WI38 (cell line): ENCODE measurements around the gene NFIC.

Experiments
- H3K4me3 ChIP-seq: 2 replicates; pipeline ENCODE4 v1.5.1; 2011; ENCODE audit warnings: low read depth, mild to moderate bottlenecking, control low read depth, low read length
- CTCF ChIP-seq: IDR thresholded peaks from 2 replicates; pipeline ENCODE4 v1.5.1; 2012; ENCODE audit warnings: low read depth, mild to moderate bottlenecking, control low read depth, low read length

NFIC gene

DNA sequence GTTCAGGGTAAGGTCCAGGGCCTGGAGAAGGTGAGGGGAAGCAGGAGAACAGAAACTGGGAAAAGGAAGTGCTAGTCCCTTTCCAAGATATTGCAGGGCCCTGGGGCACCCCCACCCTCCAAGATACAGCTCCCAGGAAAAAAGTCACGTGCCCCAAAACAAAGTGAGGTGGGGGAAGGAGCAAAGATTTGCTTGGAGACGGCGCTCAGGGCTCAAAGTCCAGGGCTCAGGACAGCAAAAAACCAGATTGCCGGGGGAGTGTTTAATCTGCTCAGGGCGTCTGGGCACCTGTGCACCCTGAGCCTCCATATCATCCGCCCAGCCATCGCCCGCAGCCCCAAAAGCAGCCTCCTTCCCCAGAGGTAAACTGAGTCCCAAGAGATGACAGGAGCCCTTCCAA is 107.6 kb downstream of the NFIC start:
- no peak overlapping the region for H3K4me3 ChIP-seq
- TF ChIP-seq CTCF, result no peak

DNA sequence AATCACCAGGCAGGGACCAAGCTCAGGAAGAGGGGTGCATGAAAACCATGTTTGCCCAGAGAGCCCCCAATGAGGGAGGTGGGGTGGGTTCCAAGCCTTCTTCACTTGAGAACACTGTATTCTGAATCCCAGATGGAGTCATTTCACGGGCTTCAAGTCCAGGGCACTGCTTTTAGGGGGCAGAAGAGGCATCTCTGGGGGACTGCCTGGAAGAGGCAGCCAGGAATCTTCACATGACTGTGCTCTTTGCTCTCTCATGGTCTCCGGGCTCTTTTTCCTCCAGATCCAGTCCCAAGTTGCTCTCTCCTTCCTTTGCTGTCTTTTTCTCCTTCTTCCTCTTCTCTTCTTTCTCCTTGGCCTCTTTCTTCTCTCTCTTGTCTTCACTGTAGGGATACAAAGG is 108.2 kb downstream of the NFIC start:
- H3K4me3 ChIP-seq, result no peak overlapping the region
- TF ChIP-seq CTCF, result no peak

DNA sequence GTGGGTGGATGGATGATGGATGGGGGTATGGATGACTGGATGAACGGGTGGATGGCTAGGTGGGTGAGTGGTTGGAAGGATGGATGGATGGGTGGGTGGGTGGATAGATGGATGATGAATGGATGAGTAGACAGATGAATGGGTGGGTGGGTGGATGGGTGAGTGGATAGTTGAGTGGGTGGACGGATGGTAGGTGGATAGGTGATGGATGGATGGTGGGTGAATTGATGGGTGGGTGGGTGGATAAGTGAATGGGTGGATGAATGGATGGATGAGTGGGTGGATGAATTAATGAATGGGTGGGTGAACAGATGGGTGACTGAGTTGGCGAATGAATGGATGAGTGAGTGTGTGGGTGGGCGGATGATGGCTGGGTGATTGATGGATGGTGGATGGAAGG is 109.1 kb downstream of the NFIC start:
- TF ChIP-seq CTCF, result no peak
- H3K4me3 ChIP-seq, result no peak overlapping the region

GRCh38 chr19:3476830-3477229 is 110.4 kb downstream of the NFIC start:
- TF ChIP-seq CTCF, result no peak

DNA sequence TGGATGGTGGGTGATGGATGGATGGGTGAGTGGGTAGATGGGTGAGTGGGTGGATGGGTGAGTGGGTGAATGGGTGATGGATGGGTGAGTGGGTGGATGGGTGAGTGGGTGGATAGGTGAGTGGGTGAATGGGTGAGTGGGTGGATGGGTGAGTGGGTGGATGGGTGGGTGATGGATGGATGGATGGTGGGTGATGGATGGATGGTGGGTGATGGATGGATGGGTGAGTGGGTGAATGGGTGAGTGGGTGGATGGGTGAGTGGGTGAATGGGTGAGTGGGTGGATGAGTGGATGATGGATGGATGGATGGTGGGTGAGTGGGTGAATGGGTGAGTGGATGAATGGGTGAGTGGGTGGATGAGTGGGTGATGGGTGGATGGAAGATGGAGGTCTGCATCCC is 111.1 kb downstream of the NFIC start:
- H3K4me3 ChIP-seq, result no peak overlapping the region
- TF ChIP-seq CTCF, result no peak

More at GRCh38 chr19:3476830-3477229, 110.4 kb downstream of the NFIC start:
- H3K4me3 ChIP-seq, result no peak overlapping the region

DNA sequence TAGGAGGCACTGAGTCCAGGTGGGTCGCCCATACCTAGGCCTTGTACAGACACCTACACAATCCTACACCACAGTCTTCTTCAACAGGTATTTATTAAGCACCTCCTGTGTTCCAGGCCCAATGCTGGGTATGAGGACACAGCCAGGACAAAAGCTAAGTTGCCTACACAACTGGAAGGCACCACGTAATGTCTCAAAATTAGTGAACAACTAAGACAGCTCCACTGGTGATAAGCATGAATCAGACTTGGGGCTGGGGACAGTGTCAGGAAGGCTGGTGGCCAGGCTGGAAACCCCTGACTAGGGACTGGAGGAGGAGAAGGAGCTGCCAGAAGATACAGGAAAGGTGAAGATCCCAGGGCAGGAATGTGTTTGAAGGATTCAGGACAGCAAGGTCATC is 111.6 kb downstream of the NFIC start:
- no peak overlapping the region for H3K4me3 ChIP-seq
- TF ChIP-seq CTCF, result no peak

DNA sequence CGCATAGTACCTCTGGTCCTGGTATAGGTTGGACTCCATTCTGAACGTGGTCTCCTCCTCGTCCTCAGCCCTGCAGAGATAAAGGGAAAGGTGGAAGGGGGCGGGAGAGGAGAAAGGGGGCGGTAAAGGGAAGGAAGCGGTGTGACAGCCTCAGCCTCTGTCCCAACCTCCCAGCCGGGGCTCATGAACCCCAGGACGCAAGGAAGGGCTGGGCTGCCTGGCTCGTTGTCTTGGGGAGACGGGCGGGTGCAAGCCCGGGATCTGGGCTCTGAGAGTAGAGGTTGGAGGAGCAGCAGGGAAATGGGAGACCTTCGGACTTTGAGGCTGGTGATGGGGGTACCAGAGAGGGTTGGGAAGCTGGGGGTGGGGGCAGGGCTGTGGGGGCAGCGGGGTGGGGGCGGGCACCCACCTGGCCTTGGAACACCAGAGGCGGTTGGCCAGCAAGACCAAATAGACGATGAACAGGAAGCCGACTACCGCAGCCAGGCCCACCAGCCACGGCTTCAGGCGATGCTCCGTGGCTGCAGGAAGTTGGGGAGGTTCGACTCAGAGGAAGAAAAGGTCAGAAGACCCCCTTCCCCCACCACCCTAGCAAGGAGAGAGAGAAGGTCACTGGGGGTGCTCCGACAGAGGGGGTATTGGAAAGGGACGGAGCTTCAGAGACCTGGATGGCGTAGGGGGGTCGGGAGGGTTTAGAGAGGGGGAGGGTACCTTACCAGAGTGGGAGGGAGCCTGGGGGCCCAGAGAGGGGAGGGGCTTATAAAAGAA is 112.2 kb downstream of the NFIC start:
- no peak for TF ChIP-seq CTCF
- H3K4me3 ChIP-seq, result no peak overlapping the region
